GM20000 (cell line): ENCODE data around the gene DNPEP.

Experiments used
- DNase-seq: peaks from one replicate; pipeline ENCODE4 v3.0.0; 2012; ENCODE audit warnings: low spot score
- TF ChIP-seq, protein P1 (sequence below): IDR thresholded peaks from 2 replicates; pipeline ENCODE4 v1.5.1; 2012; ENCODE audit warnings: mild to moderate bottlenecking, control low read depth; ENCODE audit errors: extremely low read depth, missing control alignments

Gene DNPEP

DNA sequence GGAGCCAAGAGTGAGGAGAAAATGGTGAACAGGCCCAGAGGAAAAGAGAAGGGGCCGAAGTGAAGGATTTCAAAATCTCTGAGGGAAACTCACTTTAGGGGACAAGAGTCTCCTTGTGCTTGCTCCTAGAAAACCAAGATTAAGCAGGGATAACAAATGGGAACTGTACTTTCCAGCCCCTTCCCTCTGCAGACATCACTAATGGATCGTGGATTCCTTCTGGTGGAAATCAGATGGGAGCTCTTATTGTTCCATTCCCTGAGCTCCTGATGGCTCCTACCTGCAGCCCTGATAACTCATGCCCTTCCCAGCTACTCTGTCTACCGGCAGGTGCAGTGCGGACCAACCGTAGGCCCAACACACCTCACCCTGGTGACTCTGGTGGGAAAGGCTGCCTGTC, 34.6 kb downstream of the DNPEP start:
- no peak for DNase-seq
- TF ChIP-seq, protein P1, sequence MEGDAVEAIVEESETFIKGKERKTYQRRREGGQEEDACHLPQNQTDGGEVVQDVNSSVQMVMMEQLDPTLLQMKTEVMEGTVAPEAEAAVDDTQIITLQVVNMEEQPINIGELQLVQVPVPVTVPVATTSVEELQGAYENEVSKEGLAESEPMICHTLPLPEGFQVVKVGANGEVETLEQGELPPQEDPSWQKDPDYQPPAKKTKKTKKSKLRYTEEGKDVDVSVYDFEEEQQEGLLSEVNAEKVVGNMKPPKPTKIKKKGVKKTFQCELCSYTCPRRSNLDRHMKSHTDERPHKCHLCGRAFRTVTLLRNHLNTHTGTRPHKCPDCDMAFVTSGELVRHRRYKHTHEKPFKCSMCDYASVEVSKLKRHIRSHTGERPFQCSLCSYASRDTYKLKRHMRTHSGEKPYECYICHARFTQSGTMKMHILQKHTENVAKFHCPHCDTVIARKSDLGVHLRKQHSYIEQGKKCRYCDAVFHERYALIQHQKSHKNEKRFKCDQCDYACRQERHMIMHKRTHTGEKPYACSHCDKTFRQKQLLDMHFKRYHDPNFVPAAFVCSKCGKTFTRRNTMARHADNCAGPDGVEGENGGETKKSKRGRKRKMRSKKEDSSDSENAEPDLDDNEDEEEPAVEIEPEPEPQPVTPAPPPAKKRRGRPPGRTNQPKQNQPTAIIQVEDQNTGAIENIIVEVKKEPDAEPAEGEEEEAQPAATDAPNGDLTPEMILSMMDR = no peak

DNA sequence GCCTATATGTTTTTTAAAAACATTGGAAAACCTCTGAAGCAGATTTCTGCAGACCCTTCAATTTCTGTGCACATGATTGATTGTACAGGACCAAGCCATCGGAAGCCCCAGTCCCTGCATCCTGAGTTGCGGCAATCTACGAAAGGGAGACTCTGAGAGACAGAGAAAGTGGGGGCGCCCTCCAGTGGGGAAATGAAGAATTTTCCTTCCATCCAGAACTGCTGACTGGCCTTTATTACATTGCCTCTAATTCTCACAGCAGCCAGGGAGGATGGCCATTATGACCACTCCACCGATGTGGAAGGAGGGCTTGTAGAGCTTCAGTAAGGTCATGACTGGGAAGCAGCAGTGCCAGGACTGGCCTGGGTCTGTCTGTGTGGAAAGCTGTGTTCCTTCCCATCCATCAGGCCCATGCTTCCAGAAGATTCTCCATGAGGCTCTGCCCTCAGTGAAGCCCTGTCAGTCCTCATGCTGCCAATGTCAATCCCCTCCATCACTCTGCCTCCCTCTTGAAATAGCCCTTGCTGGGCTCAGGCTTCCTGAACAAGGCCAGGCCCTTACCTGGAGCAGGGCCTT, 35.2 kb downstream of the DNPEP start:
- TF ChIP-seq, protein P1 = peak; percentile 53
- DNase-seq = peak; percentile 79

DNA sequence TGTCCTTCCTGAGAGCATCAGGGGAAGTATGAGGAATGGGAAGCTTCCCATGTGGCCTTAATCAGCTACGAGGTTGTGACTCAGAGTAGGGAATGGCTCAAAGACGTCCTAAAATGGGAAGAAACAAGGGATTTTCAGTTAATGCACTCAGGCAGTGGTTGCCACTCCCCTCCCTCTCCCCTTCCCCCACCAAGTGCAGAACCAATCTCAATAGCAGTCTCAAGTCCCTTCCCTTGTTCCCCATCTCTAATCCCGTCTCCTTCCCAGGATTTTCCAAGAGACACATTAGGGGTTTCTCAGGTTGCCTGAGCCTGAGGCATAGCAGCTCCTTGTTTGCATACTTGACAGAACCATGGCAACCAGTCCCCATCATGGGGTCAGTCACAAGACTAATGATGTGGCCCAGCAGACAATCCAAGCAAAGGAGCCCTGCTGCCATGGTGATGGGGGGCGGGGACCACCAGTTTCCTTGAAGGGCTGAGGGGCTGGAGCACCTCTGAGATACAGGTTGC, 36.9 kb downstream of the DNPEP start:
- DNase-seq = no peak
- TF ChIP-seq, protein P1 = no peak

DNA sequence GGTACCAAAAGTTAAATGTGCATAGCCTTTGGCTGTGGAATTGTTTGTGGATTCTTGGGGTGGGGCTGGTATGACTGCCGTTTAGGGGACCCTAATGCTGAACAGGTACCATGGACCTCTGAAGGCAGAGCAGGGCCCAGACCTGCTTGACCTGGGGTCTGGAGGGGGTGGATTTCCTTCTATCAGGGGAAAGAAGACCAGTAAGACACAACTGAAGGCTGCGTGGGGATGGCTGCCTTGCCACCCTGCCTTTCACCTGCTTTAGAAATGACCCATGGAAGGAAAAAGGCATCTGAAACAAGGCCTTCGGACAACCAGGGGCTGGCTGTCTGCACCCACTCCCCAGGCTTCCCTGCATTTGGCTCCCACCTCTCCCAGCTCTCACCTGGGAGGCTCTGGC, 37.5 kb downstream of the DNPEP start:
- DNase-seq = no peak

DNA sequence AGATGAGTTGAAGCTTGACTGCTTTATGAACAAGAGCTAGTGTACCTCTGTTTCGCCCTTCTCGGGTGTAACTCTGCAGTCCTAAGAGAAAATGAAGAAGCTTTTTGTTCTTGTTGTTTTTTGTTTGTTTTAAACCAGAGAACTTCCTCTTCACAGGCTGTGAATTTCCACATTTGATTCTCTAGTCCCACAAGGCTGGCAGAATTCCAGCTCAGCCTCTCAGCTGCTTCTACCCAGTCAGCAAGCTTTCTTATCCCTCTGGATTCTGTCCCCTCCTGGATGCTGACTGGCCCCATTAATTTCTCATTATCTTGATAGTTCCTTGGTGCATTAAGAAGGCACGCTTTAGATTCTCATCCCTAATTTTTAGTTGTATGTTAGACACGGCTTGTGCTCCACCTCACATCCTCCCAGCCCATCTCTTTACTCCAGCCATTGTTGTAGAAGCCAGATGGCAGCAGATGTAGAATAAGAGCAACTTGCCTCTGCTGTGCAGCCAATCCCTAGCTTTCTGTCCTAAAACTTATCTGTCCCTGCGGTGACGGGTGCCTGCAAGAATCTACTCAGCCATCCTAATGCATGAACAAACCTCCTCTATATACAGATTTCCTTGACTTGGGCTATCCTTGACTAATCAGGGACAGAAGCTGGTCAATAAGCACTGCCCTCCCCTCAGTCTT, 42.8 kb downstream of the DNPEP start:
- TF ChIP-seq, protein P1 = no peak
- no peak for DNase-seq

More for the DNA sequence above, 37.5 kb downstream of the DNPEP start:
- TF ChIP-seq, protein P1 = no peak

DNA sequence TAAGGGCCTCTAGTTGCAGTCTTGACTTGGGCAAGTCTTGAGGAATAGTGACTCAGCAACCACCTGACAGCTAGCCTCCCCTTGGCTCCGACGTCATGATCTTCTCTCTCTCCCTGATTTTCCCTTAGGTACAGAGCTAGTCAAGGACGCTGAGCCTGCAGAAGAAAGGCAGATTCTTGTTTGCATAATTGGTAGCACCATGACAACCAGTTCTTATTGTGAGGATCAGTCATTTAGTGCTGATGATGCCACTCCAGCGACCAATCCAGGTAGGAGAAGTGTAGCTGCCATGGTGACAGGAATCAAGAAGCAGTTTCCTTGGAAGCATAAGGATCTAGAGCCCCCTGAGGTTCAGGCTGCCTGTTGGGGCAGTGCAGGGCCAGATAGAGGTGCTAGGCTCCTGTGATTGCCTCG, 52.3 kb downstream of the DNPEP start:
- DNase-seq = no peak
- TF ChIP-seq, protein P1 = no peak

DNA sequence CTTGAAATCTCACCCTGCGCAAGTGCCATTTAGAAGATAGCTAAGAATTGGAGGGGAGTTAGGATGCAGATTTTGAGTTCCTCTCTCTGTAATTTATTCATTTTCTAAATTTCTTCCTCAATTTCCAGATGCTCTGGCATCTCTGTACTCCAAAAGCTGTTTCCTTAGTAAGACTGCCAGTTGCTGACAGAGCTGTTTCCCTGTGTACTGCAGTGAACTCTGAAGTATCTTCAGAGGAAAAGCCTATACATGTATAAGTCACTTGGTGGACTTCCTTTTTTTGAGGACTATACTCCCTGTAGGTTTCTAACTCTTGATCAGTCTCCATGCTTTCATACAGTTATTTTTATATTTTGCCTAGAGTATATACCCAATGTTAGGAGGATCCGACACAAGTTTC, 53.6 kb downstream of the DNPEP start:
- no peak for DNase-seq
- TF ChIP-seq, protein P1 = no peak
